ENCODE results near the gene GHRL.

Gene GHRL, protein sequence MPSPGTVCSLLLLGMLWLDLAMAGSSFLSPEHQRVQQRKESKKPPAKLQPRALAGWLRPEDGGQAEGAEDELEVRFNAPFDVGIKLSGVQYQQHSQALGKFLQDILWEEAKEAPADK

GRCh38 chr3:10292505-10293419, at the start of gene GHRL:
Gene GHRL (minus strand): TSS chr3:10292947. CDS start chr3:10290180, 2,767 bp downstream.
- no peak for DNase-seq (ENCODE audit: low read depth in 2 of 2)

DNA sequence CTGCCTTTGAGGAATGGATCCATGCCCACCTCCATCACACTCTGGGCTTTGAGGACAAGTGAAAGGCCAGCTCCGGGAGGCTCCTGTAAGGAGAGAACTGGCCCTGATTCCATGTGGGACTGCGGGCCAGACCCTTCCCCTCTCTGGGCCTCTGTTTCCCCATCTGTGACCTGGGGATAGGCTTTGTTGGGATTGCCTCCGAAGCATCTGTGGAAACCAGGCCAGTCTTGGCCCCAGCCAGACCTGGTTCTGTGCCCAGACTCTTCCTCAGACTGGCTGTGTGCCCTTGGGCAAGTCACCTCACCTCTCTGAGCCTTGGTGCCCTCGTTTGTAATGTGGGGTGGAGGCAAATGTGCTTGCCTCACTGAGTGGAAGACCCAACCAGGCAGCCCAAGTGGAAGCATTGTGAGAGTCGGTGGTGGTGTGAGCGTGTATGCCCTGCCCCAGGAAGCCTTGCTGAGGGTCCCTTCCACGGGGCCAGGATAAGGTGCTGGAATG, 49.2 kb upstream of the GHRL start:
- no peak for DNase-seq (ENCODE audit: low read depth in 2 of 2)

DNA sequence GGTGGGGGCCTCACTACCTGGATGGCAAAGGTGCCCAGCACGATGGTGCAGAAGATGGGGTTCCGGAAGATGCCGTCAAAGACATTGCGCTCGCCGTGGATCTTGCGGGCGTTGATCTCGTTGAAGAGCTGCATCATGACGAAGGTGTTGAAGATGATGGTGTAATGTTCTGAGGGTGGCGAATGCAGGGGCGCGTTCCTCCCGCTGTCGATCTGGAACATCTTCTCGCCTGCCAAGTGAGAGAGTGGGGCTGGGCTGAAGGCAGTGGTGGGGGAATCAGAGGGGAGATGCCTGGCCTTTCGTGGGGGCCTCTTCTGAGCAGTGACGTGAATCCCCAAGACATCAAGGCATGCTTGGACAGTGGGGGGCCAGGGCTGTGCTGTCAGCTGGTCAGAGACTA, 47.7 kb upstream of the GHRL start:
- DNase-seq (ENCODE audit: low read depth in 2 of 2) = no peak

GRCh38 chr3:10340046-10340445, 47.3 kb upstream of the GHRL start:
- no peak for DNase-seq (ENCODE audit: low read depth in 2 of 2)

GRCh38 chr3:10339376-10339955, 46.7 kb upstream of the GHRL start:
- DNase-seq (ENCODE audit: low read depth in 2 of 2) = no peak

GRCh38 chr3:10338591-10339353, 46.0 kb upstream of the GHRL start:
- no peak for DNase-seq (ENCODE audit: low read depth in 2 of 2)

- no peak for DNase-seq (ENCODE audit: low read depth in 2 of 2)
Observed at GRCh38 chr3:10338164-10338470, 45.4 kb upstream of the GHRL start.

GRCh38 chr3:10337323-10338163, 44.8 kb upstream of the GHRL start:
- no peak for DNase-seq (ENCODE audit: low read depth in 2 of 2)

DNA sequence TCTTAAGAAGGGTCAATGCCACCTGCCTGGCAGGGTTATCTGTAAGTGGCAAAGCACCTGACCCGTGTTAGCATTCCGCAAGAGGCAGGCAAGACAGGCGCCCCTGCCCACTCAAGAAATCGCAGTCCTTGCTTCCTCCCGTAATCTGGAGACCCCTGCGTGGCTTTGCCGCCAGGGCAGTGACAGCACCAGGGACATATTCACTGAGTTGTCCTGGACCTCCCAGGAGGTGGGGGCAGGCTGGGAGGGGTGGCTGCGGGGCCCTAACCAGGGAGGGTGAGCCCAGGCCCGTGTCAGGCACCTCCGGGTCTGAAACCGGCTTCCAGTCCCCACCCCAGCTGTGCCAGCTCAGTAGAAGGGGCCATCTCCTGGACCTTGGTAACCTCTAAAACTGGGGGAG, 44.0 kb upstream of the GHRL start:
- no peak for DNase-seq (ENCODE audit: low read depth in 2 of 2)

- DNase-seq (ENCODE audit: low read depth in 2 of 2) = no peak
Observed at GRCh38 chr3:10335871-10336622, 43.3 kb upstream of the GHRL start.

DNA sequence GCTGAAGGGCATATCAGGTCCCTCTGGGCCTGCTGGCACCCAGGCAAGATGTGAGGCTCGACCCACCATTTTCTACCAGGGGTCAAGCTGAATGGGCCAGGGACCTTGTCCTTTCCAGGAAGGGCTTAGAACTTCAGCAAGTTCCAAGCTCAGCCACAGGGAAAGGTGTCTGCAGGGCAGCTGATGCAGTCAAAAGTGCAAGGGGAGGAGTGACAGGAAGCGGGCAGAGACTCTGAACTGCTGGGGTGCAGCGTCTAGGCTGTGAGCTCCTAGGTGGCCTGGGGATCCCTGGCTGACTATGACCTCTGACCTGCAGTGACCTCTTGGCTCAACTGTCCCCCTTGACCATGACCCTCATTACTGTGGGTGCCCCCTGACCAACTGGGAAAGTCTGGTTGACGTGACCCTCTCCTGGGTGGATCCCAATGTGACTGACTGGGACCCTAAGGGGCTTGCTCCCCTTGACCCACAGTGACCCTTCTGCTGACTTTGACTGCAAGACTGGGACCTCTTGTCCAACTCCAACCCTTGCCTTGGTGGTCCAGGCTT, 42.5 kb upstream of the GHRL start:
- no peak for DNase-seq (ENCODE audit: low read depth in 2 of 2)

- DNase-seq (ENCODE audit: low read depth in 2 of 2) = no peak
Observed at GRCh38 chr3:10334459-10334858, 41.7 kb upstream of the GHRL start.

GRCh38 chr3:10334042-10334441, 41.3 kb upstream of the GHRL start:
- DNase-seq (ENCODE audit: low read depth in 2 of 2) = no peak

DNA sequence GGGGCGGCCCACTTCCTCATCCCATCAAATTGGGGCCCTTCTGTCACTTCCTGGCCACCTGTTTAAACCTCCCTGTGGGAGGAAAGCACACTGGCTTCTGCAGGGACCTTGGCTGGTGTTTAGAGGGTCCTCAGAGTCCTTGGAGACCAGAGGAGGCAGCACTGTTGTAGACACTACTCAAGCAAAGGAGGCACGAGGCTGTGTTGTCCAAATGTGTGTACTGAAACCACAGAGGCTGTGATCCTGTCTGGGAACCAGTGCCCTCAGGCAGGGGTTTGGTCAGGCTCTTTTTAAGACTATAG, 40.6 kb upstream of the GHRL start:
- DNase-seq (ENCODE audit: low read depth in 2 of 2) = no peak

GRCh38 chr3:10332481-10333348, 40.0 kb upstream of the GHRL start:
- DNase-seq (ENCODE audit: low read depth in 2 of 2) = no peak

DNA sequence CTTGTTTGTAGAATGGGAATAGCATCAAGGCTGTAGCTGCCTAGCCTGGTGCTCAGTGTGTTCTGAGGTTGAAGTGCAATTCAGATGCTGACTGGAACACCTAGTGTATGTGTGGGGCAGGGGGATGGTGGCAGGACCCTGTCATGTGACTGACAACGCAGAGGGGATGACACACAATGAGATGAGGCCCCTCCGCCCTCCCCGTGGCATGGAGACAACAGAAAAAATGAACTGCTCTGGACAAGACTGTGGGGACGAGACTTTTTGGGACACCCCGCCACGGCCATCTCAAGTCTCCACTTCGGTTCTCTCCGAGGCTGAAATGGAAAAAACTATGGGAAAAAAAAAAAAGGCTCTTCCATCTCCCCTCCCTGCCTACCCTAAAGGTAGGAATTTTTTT, 38.6 kb upstream of the GHRL start:
- DNase-seq (ENCODE audit: low read depth in 2 of 2) = no peak

GRCh38 chr3:10330319-10330718, 37.6 kb upstream of the GHRL start:
- no peak for DNase-seq (ENCODE audit: low read depth in 2 of 2)

- DNase-seq (ENCODE audit: low read depth in 2 of 2) = no peak
Observed at GRCh38 chr3:10329495-10330015, 36.8 kb upstream of the GHRL start.

DNA sequence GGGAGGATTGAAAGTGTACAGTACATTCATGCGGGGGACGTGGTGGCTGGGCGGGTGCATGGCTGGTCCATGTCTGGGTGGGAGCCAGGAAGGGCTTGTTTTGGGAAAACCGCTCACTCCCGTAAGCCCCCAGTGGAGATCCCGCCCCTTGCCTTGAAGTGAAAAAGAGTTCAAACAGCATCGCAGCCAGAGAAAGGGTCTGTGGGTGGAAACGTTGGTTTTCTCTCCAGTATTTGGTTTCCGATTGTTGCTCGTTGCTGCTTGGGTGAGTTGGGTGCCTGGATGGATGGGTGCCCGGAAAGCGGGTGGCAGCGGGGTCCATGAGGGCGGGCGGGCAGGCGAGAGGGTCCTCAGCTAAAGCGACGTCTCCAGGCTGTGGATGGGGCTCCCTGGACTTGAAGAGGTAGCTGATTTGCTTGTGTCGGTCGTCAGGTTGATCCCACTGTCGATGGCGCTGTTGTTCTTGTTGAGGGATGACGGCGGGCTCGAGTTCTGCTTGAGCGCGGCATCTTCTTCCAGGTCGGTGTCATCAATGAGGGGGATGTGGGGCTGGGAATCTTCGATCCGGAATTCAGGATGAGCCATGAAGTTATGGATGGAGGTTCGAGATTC, 35.8 kb upstream of the GHRL start:
- no peak for DNase-seq (ENCODE audit: low read depth in 2 of 2)

All from stimulated activated CD4-positive, alpha-beta T cell treated with anti-CD3 and anti-CD28 coated beads, Interleukin-1b, Interleukin-23, amount 100 ng/mL, for 1 hour (primary cell).